Measurements from ENCODE around the gene CCNG2. TPM values are rescaled to one million over a fixed set of nuclear protein-coding genes. Genes with fewer than 3 reads are reported as not detected.

CCNG2 gene
- total RNA-seq, 2 donors from 2014 or later, result 34.0 to 145 TPM

- H3K9ac ChIP-seq (ENCODE audit: low read depth in 2 of 2, low read length in 2 of 2), result no peak overlapping the region
- intact Hi-C loops (cut with DNase I), result no loop called here
- no peaks in the 10 kb centered on the region for H3K27me3 ChIP-seq
- H3K36me3 ChIP-seq, result no peaks in the 10 kb centered on the region
- no peaks in the 10 kb centered on the region for H3K9me3 ChIP-seq
- no peak overlapping the region for H3K27ac ChIP-seq
- no peaks in the 10 kb centered on the region for H3K4me1 ChIP-seq
- DNase-seq, result no peak
- no peak for TF ChIP-seq CTCF (IDR thresholded peaks at IDR 0.05)
- no peak overlapping the region for H3K4me3 ChIP-seq
Observed at GRCh38 chr4:77121736-77122240, 35.2 kb upstream of the CCNG2 start.

GRCh38 chr4:77122656-77123055 is 34.4 kb upstream of the CCNG2 start:
- intact Hi-C loops (cut with DNase I), result no loop called here
- no peaks in the 10 kb centered on the region for H3K4me1 ChIP-seq
- no peaks in the 10 kb centered on the region for H3K9me3 ChIP-seq
- H3K4me3 ChIP-seq, result no peak overlapping the region
- H3K27me3 ChIP-seq, result no peaks in the 10 kb centered on the region
- no peak overlapping the region for H3K9ac ChIP-seq (ENCODE audit: low read depth in 2 of 2, low read length in 2 of 2)
- no peak overlapping the region for H3K27ac ChIP-seq
- DNase-seq, result no peak
- no peak for TF ChIP-seq CTCF (IDR thresholded peaks at IDR 0.05)
- no peaks in the 10 kb centered on the region for H3K36me3 ChIP-seq

GRCh38 chr4:77123411-77123810 is 33.6 kb upstream of the CCNG2 start:
- TF ChIP-seq CTCF (IDR thresholded peaks at IDR 0.05), result no peak
- no peaks in the 10 kb centered on the region for H3K4me1 ChIP-seq
- H3K36me3 ChIP-seq, result no peaks in the 10 kb centered on the region
- intact Hi-C loops (cut with DNase I), result no loop called here
- H3K27ac ChIP-seq, result no peak overlapping the region
- no peak for DNase-seq
- H3K4me3 ChIP-seq, result no peak overlapping the region
- no peaks in the 10 kb centered on the region for H3K9me3 ChIP-seq
- no peaks in the 10 kb centered on the region for H3K27me3 ChIP-seq
- H3K9ac ChIP-seq (ENCODE audit: low read depth in 2 of 2, low read length in 2 of 2), result no peak overlapping the region

- DNase-seq, result no peak
- TF ChIP-seq CTCF (IDR thresholded peaks at IDR 0.05), result no peak
- H3K9ac ChIP-seq (ENCODE audit: low read depth in 2 of 2, low read length in 2 of 2), result no peak overlapping the region
- intact Hi-C loops (cut with DNase I), result no loop called here
- H3K4me1 ChIP-seq, result no peaks in the 10 kb centered on the region
- no peaks in the 10 kb centered on the region for H3K9me3 ChIP-seq
- H3K4me3 ChIP-seq, result no peak overlapping the region
- H3K27me3 ChIP-seq, result no peaks in the 10 kb centered on the region
- no peaks in the 10 kb centered on the region for H3K36me3 ChIP-seq
- H3K27ac ChIP-seq, result no peak overlapping the region
Observed at GRCh38 chr4:77124576-77124975, 32.4 kb upstream of the CCNG2 start.

GRCh38 chr4:77125961-77126360 is 31.0 kb upstream of the CCNG2 start:
- intact Hi-C loops (cut with DNase I), result no loop called here
- TF ChIP-seq CTCF (IDR thresholded peaks at IDR 0.05), result no peak

More at GRCh38 chr4:77125961-77126360, 31.0 kb upstream of the CCNG2 start:
- no peak overlapping the region for H3K27ac ChIP-seq
- H3K9ac ChIP-seq (ENCODE audit: low read depth in 2 of 2, low read length in 2 of 2), result no peak overlapping the region
- no peak for DNase-seq
- no peaks in the 10 kb centered on the region for H3K27me3 ChIP-seq
- no peaks in the 10 kb centered on the region for H3K9me3 ChIP-seq
- H3K4me3 ChIP-seq, result no peak overlapping the region
- H3K4me1 ChIP-seq, result no peaks in the 10 kb centered on the region
- no peaks in the 10 kb centered on the region for H3K36me3 ChIP-seq
